Measurements from ENCODE around the gene GTF2H3.

GTF2H3 gene

GRCh38 chr12:123654129-123654701 is 20.6 kb downstream of the GTF2H3 start:
- TF ChIP-seq CTBP1 (IDR thresholded peaks at IDR 0.05; ENCODE audit: borderline replicate concordance): no peak
- TF ChIP-seq TARDBP (IDR thresholded peaks at IDR 0.05): peak; percentile 11; the same call in 1 of the 2 replicates
- CTCF ChIA-PET: no interaction called here
- POLR2A ChIA-PET: no interaction called here
- no peak for DNase-seq (ENCODE audit: extremely low spot score)

GRCh38 chr12:123655420-123655819 is 21.8 kb downstream of the GTF2H3 start:
- ChIA-PET CTCF (no interaction called here), POLR2A (no interaction called here)
- no peak for DNase-seq (ENCODE audit: extremely low spot score)
- no peak for TF ChIP-seq FOXA1 (IDR thresholded peaks at IDR 0.05)
- TF ChIP-seq FOXM1 (IDR thresholded peaks at IDR 0.05; ENCODE audit: borderline replicate concordance): no peak
- TF ChIP-seq FOXK2 (IDR thresholded peaks at IDR 0.05): no peak

GRCh38 chr12:123656392-123656791 is 22.8 kb downstream of the GTF2H3 start:
- TF ChIP-seq ZNF384 (IDR thresholded peaks at IDR 0.05): no peak
- no peak for TF ChIP-seq SUZ12 (IDR thresholded peaks at IDR 0.05)
- TF ChIP-seq HDGF (IDR thresholded peaks at IDR 0.05; ENCODE audit: borderline replicate concordance): no peak
- TF ChIP-seq ELF4 (IDR thresholded peaks at IDR 0.05): no peak
- no peak for TF ChIP-seq L3MBTL2 (conservative IDR thresholded peaks at IDR 0.05)
- TF ChIP-seq LEF1 (IDR thresholded peaks at IDR 0.05; ENCODE audit: borderline replicate concordance): no peak
- TF ChIP-seq ARNT (IDR thresholded peaks at IDR 0.05): no peak
- TF ChIP-seq FOXA1 (IDR thresholded peaks at IDR 0.05): no peak
- TF ChIP-seq NFRKB (IDR thresholded peaks at IDR 0.05): no peak
- no peak for TF ChIP-seq TARDBP (IDR thresholded peaks at IDR 0.05)
- no peak for TF ChIP-seq BHLHE40 (IDR thresholded peaks at IDR 0.05; ENCODE audit: borderline replicate concordance)
- no peak for TF ChIP-seq CTBP1 (IDR thresholded peaks at IDR 0.05; ENCODE audit: borderline replicate concordance)
- no peak for TF ChIP-seq SP1 (IDR thresholded peaks at IDR 0.05)
- no peak for TF ChIP-seq PKNOX1 (IDR thresholded peaks at IDR 0.05)
- TF ChIP-seq FOXM1 (IDR thresholded peaks at IDR 0.05; ENCODE audit: borderline replicate concordance): no peak
- TF ChIP-seq FOXK2 (IDR thresholded peaks at IDR 0.05): no peak
- CTCF ChIA-PET: no interaction called here
- POLR2A ChIA-PET: no interaction called here
- DNase-seq (ENCODE audit: extremely low spot score): no peak

- no peak for TF ChIP-seq NFRKB (IDR thresholded peaks at IDR 0.05)
- TF ChIP-seq ZNF384 (IDR thresholded peaks at IDR 0.05): no peak
- no peak for TF ChIP-seq SP1 (IDR thresholded peaks at IDR 0.05)
- TF ChIP-seq TARDBP (IDR thresholded peaks at IDR 0.05): no peak
- no peak for TF ChIP-seq FOXM1 (IDR thresholded peaks at IDR 0.05; ENCODE audit: borderline replicate concordance)
- no peak for TF ChIP-seq FOXA1 (IDR thresholded peaks at IDR 0.05)
- no peak for TF ChIP-seq FOXK2 (IDR thresholded peaks at IDR 0.05)
- no peak for TF ChIP-seq ARNT (IDR thresholded peaks at IDR 0.05)
- TF ChIP-seq PKNOX1 (IDR thresholded peaks at IDR 0.05): no peak
- TF ChIP-seq L3MBTL2 (conservative IDR thresholded peaks at IDR 0.05): no peak
- TF ChIP-seq HDGF (IDR thresholded peaks at IDR 0.05; ENCODE audit: borderline replicate concordance): no peak
- no peak for TF ChIP-seq CTBP1 (IDR thresholded peaks at IDR 0.05; ENCODE audit: borderline replicate concordance)
- no peak for TF ChIP-seq SUZ12 (IDR thresholded peaks at IDR 0.05)
- TF ChIP-seq LEF1 (IDR thresholded peaks at IDR 0.05; ENCODE audit: borderline replicate concordance): no peak
- no peak for TF ChIP-seq ELF4 (IDR thresholded peaks at IDR 0.05)
- TF ChIP-seq BHLHE40 (IDR thresholded peaks at IDR 0.05; ENCODE audit: borderline replicate concordance): no peak
- DNase-seq (ENCODE audit: extremely low spot score): no peak
- CTCF ChIA-PET: no interaction called here
- POLR2A ChIA-PET: no interaction called here
These were observed 23.6 kb downstream of the GTF2H3 start for GRCh38 chr12:123657211-123657610.

GRCh38 chr12:123659996-123660727 is 26.5 kb downstream of the GTF2H3 start:
- TF ChIP-seq NFRKB (IDR thresholded peaks at IDR 0.05) (no peak), LEF1 (IDR thresholded peaks at IDR 0.05; ENCODE audit: borderline replicate concordance) (no peak), HDGF (IDR thresholded peaks at IDR 0.05; ENCODE audit: borderline replicate concordance) (no peak), FOXK2 (IDR thresholded peaks at IDR 0.05) (no peak), ARNT (IDR thresholded peaks at IDR 0.05) (no peak), PKNOX1 (IDR thresholded peaks at IDR 0.05) (no peak), FOXM1 (IDR thresholded peaks at IDR 0.05; ENCODE audit: borderline replicate concordance) (no peak), L3MBTL2 (conservative IDR thresholded peaks at IDR 0.05) (no peak), SP1 (IDR thresholded peaks at IDR 0.05) (no peak), SUZ12 (IDR thresholded peaks at IDR 0.05) (no peak), ELF4 (IDR thresholded peaks at IDR 0.05) (no peak), ZNF384 (IDR thresholded peaks at IDR 0.05) (no peak)
- ChIA-PET CTCF (no interaction called here), POLR2A (no interaction called here)
- DNase-seq (ENCODE audit: extremely low spot score): no peak

- TF ChIP-seq FOXM1 (IDR thresholded peaks at IDR 0.05; ENCODE audit: borderline replicate concordance) (no peak), TARDBP (IDR thresholded peaks at IDR 0.05) (no peak), BHLHE40 (IDR thresholded peaks at IDR 0.05; ENCODE audit: borderline replicate concordance) (no peak), ZNF384 (IDR thresholded peaks at IDR 0.05) (no peak), ELF4 (IDR thresholded peaks at IDR 0.05) (no peak), FOXK2 (IDR thresholded peaks at IDR 0.05) (no peak), SP1 (IDR thresholded peaks at IDR 0.05) (no peak), HDGF (IDR thresholded peaks at IDR 0.05; ENCODE audit: borderline replicate concordance) (no peak), ARNT (IDR thresholded peaks at IDR 0.05) (no peak), NFRKB (IDR thresholded peaks at IDR 0.05) (no peak), PKNOX1 (IDR thresholded peaks at IDR 0.05) (no peak), SUZ12 (IDR thresholded peaks at IDR 0.05) (no peak), CTBP1 (IDR thresholded peaks at IDR 0.05; ENCODE audit: borderline replicate concordance) (no peak), L3MBTL2 (conservative IDR thresholded peaks at IDR 0.05) (no peak), LEF1 (IDR thresholded peaks at IDR 0.05; ENCODE audit: borderline replicate concordance) (no peak), FOXA1 (IDR thresholded peaks at IDR 0.05) (no peak)
- DNase-seq (ENCODE audit: extremely low spot score): no peak
- ChIA-PET POLR2A (no interaction called here), CTCF (no interaction called here)
These were observed 34.1 kb downstream of the GTF2H3 start for GRCh38 chr12:123667771-123668170.
